Prostate gland (tissue), 2 donors: Measurements from ENCODE around the gene ADAMTS17.

Experiments used
- CTCF ChIP-seq, 4 experiments: fragments of 200-600 bp in 2 of 4; fragments of 450-650 bp in 2 of 4; sonication (generic) in 2 of 4; IDR thresholded peaks; 1 replicate in 3 of 4; 2 replicates in 1 of 4; pipeline ENCODE4 v1.5.1; 2016 to 2019; ENCODE audit warnings: antibody characterized with exemption in 4 of 4, mild to moderate bottlenecking in 2 of 4, moderate library complexity in 2 of 4
- POLR2A ChIP-seq: fragments of 450-650 bp; IDR thresholded peaks from one replicate; pipeline ENCODE4 v1.6.1; 2016; ENCODE audit warnings: antibody characterized with exemption, mild to moderate bottlenecking

- TF ChIP-seq CTCF (IDR thresholded peaks at IDR 0.05) (no peak), POLR2A (no peak)
Observed at GRCh38 chr15:100269831-100270230, 71.9 kb downstream of the ADAMTS17 start.
